KMS-11 (cell line): ENCODE data around the gene OGA.

Experiments
- H2AFZ ChIP-seq: fragments of 200-600 bp; sonication (generic); 2 replicates; pipeline ENCODE4 v1.6.1; 2016; ENCODE audit warnings: antibody characterized with exemption, mixed run types, low read depth
- H3K27ac ChIP-seq: fragments of 200-600 bp; sonication (generic); 2 replicates; pipeline ENCODE4 v1.6.1; 2016; ENCODE audit warnings: mild to moderate bottlenecking, mixed run types
- H3K27me3 ChIP-seq: fragments of 200-600 bp; sonication (generic); 2 replicates; pipeline ENCODE4 v1.6.1; 2017; ENCODE audit warnings: mild to moderate bottlenecking, low read depth, mixed run types, moderate library complexity; ENCODE audit not compliant: insufficient read depth
- H3K36me3 ChIP-seq: fragments of 200-600 bp; sonication (generic); 2 replicates; pipeline ENCODE4 v1.6.1; 2017; ENCODE audit warnings: mild to moderate bottlenecking, mixed run types; ENCODE audit not compliant: insufficient read depth
- H3K4me1 ChIP-seq: fragments of 200-600 bp; sonication (generic); 2 replicates; pipeline ENCODE4 v1.6.1; 2016; ENCODE audit warnings: mild to moderate bottlenecking, low read depth, mixed run types; ENCODE audit not compliant: poor library complexity, severe bottlenecking
- H3K4me2 ChIP-seq: fragments of 200-600 bp; sonication (generic); 2 replicates; pipeline ENCODE4 v1.7.0; 2016; ENCODE audit warnings: mild to moderate bottlenecking, mixed run types
- H3K4me3 ChIP-seq: fragments of 200-600 bp; sonication (generic); IDR thresholded peaks from 2 replicates; pipeline ENCODE4 v1.6.1; 2017; ENCODE audit warnings: low read depth, low read length, mixed read lengths; ENCODE audit not compliant: insufficient read depth
- H3K79me2 ChIP-seq: fragments of 200-600 bp; sonication (generic); 2 replicates; pipeline ENCODE4 v1.6.1; 2016; ENCODE audit warnings: low read depth, mixed run types; ENCODE audit not compliant: insufficient read depth
- H3K9ac ChIP-seq: fragments of 200-600 bp; sonication (generic); 2 replicates; pipeline ENCODE4 v1.6.1; 2016; ENCODE audit warnings: mild to moderate bottlenecking, mixed run types
- H4K20me1 ChIP-seq: fragments of 200-600 bp; sonication (generic); 2 replicates; pipeline ENCODE4 v1.6.1; 2016; ENCODE audit warnings: mild to moderate bottlenecking, mixed run types; ENCODE audit not compliant: insufficient read depth
- CTCF ChIP-seq: fragments of 200-600 bp; sonication (generic); conservative IDR thresholded peaks from 2 replicates; pipeline ENCODE4 v1.6.1; 2017; ENCODE audit warnings: low read depth, mild to moderate bottlenecking, antibody characterized with exemption, low read length, moderate library complexity, mixed read lengths

Gene OGA

GRCh38 chr10:101841826-101842225 is 23.6 kb upstream of the OGA start:
- H3K79me2 ChIP-seq = no peaks in the 10 kb centered on the region
- H3K27me3 ChIP-seq = no peaks in the 10 kb centered on the region
- H4K20me1 ChIP-seq = no peaks in the 10 kb centered on the region
- H3K4me3 ChIP-seq = no peak overlapping the region
- H3K4me2 ChIP-seq = no peak overlapping the region
- H2AFZ ChIP-seq = no peak overlapping the region
- no peak overlapping the region for H3K27ac ChIP-seq
- no peak for TF ChIP-seq CTCF
- no peaks in the 10 kb centered on the region for H3K36me3 ChIP-seq
- H3K9ac ChIP-seq = no peak overlapping the region
- peaks cover 3% of the 10 kb centered on the region for H3K4me1 ChIP-seq

GRCh38 chr10:101840741-101841453 is 22.7 kb upstream of the OGA start:
- no peaks in the 10 kb centered on the region for H3K79me2 ChIP-seq
- no peak overlapping the region for H3K9ac ChIP-seq
- no peak overlapping the region for H3K4me3 ChIP-seq
- peaks cover 3% of the 10 kb centered on the region for H3K4me1 ChIP-seq
- H2AFZ ChIP-seq = peak overlapping the region; percentile 57; the same call in 1 of the 2 replicates
- no peaks in the 10 kb centered on the region for H4K20me1 ChIP-seq
- no peaks in the 10 kb centered on the region for H3K36me3 ChIP-seq
- H3K27me3 ChIP-seq = no peaks in the 10 kb centered on the region
- peak; percentile 90 for TF ChIP-seq CTCF
- H3K27ac ChIP-seq = no peak overlapping the region
- peak overlapping the region; percentile 66 for H3K4me2 ChIP-seq

- Histone ChIP-seq H3K27me3 (no peaks in the 10 kb centered on the region), H3K79me2 (no peaks in the 10 kb centered on the region), H3K9ac (peak overlapping the region; percentile 47; the same call in 1 of the 2 replicates), H3K4me2 (peak overlapping the region; percentile 66), H3K36me3 (no peaks in the 10 kb centered on the region), H4K20me1 (no peaks in the 10 kb centered on the region), H3K27ac (no peak overlapping the region), H3K4me1 (peaks cover 3% of the 10 kb centered on the region), H2AFZ (peak overlapping the region; percentile 57; the same call in 1 of the 2 replicates), H3K4me3 (no peak overlapping the region)
- TF ChIP-seq CTCF = no peak
These were observed 21.9 kb upstream of the OGA start for GRCh38 chr10:101840102-101840684.

- Histone ChIP-seq H2AFZ (peak overlapping the region; percentile 57; the same call in 1 of the 2 replicates), H3K27ac (no peak overlapping the region)
- TF ChIP-seq CTCF = no peak
These were observed 21.3 kb upstream of the OGA start for GRCh38 chr10:101839416-101840063.

More at GRCh38 chr10:101839416-101840063, 21.3 kb upstream of the OGA start:
- Histone ChIP-seq H3K79me2 (no peaks in the 10 kb centered on the region), H3K9ac (peak overlapping the region; percentile 47; the same call in 1 of the 2 replicates), H3K36me3 (no peaks in the 10 kb centered on the region), H3K4me3 (no peak overlapping the region), H3K27me3 (no peaks in the 10 kb centered on the region), H3K4me1 (peaks cover 3% of the 10 kb centered on the region), H4K20me1 (no peaks in the 10 kb centered on the region), H3K4me2 (peak overlapping the region; percentile 49; the same call in 1 of the 2 replicates)
